Loucy (cell line): Measurements from ENCODE around the gene SLC4A5.

ENCODE experiments used
- EZH2phosphoT487 ChIP-seq: fragments of 200-600 bp; IDR thresholded peaks from 2 replicates; pipeline ENCODE4 v1.6.1; 2018; ENCODE audit warnings: antibody characterized with exemption, mild to moderate bottlenecking, moderate library complexity, borderline replicate concordance
- TF ChIP-seq, protein P1 (sequence below): fragments of 200-600 bp; sonication (generic); conservative IDR thresholded peaks from 2 replicates; pipeline ENCODE4 v1.5.1; 2014; ENCODE audit warnings: mild to moderate bottlenecking, antibody characterized with exemption, low read length

- TF ChIP-seq, protein P1, sequence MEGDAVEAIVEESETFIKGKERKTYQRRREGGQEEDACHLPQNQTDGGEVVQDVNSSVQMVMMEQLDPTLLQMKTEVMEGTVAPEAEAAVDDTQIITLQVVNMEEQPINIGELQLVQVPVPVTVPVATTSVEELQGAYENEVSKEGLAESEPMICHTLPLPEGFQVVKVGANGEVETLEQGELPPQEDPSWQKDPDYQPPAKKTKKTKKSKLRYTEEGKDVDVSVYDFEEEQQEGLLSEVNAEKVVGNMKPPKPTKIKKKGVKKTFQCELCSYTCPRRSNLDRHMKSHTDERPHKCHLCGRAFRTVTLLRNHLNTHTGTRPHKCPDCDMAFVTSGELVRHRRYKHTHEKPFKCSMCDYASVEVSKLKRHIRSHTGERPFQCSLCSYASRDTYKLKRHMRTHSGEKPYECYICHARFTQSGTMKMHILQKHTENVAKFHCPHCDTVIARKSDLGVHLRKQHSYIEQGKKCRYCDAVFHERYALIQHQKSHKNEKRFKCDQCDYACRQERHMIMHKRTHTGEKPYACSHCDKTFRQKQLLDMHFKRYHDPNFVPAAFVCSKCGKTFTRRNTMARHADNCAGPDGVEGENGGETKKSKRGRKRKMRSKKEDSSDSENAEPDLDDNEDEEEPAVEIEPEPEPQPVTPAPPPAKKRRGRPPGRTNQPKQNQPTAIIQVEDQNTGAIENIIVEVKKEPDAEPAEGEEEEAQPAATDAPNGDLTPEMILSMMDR: no peak
- TF ChIP-seq EZH2phosphoT487: no peak
Observed at GRCh38 chr2:74385396-74385795, 42.2 kb upstream of the SLC4A5 start.
